Measurements from ENCODE around the gene CKB.

Gene CKB

GRCh38 chr14:103476631-103477030, 46.0 kb downstream of the CKB start:
- no peak for DNase-seq

GRCh38 chr14:103476065-103476464, 46.6 kb downstream of the CKB start:
- DNase-seq, result no peak

GRCh38 chr14:103474893-103475292, 47.7 kb downstream of the CKB start:
- DNase-seq, result no peak

- peak; percentile 22 for DNase-seq
Observed at GRCh38 chr14:103472939-103473338, 49.7 kb downstream of the CKB start.
